GM21390 (cell line): Measurements from ENCODE around the gene NUCB2.
A peak's percentile ranks its signal among the peaks of the same experiment; 100 is the strongest.
"Not testable (repeated sequence)": the region's sequence is repeated elsewhere in the genome, so short reads cannot be mapped to it uniquely, and the experiment has no call there.

Experiments
- ATAC-seq: cut with Tn5 transposase; IDR thresholded peaks from one replicate; pipeline ENCODE4 v1.9.1; 2021; ENCODE audit not compliant: unreplicated experiment

NUCB2 gene

GRCh38 chr11:17268500-17268899 lies 8.0 kb upstream of the NUCB2 start:
- not testable (repeated sequence) for ATAC-seq

- no peak for ATAC-seq
Observed at GRCh38 chr11:17268902-17269301, 7.6 kb upstream of the NUCB2 start.

- ATAC-seq = no peak
Observed at GRCh38 chr11:17272801-17273200, 3.7 kb upstream of the NUCB2 start.

- no peak for ATAC-seq
Observed at GRCh38 chr11:17273211-17273610, 3.3 kb upstream of the NUCB2 start.

- ATAC-seq = no peak
Observed at GRCh38 chr11:17273668-17274282, 2.8 kb upstream of the NUCB2 start.

GRCh38 chr11:17275400-17276235 lies 921 bp upstream of the NUCB2 start:
- ATAC-seq = no peak

GRCh38 chr11:17277024-17277584 lies 565 bp downstream of the NUCB2 start:
- peak; percentile 17 for ATAC-seq

GRCh38 chr11:17280494-17281127 lies 4.1 kb downstream of the NUCB2 start:
- no peak for ATAC-seq

- no peak for ATAC-seq
Observed at GRCh38 chr11:17286332-17286731, 9.8 kb downstream of the NUCB2 start.

- ATAC-seq = no peak
Observed at GRCh38 chr11:17287058-17287457, 10.5 kb downstream of the NUCB2 start.

- ATAC-seq = no peak
Observed at GRCh38 chr11:17291710-17292109, 15.2 kb downstream of the NUCB2 start.

GRCh38 chr11:17293311-17293710 lies 16.8 kb downstream of the NUCB2 start:
- ATAC-seq = no peak

GRCh38 chr11:17294033-17294432 lies 17.5 kb downstream of the NUCB2 start:
- ATAC-seq = peak; percentile 38

GRCh38 chr11:17296852-17297559 lies 20.5 kb downstream of the NUCB2 start:
- ATAC-seq = no peak

GRCh38 chr11:17298302-17298701 lies 21.8 kb downstream of the NUCB2 start:
- peak; percentile 72 for ATAC-seq

GRCh38 chr11:17300372-17300771 lies 23.8 kb downstream of the NUCB2 start:
- no peak for ATAC-seq

- no peak for ATAC-seq
Observed at GRCh38 chr11:17313349-17314231, 37.1 kb downstream of the NUCB2 start.

- no peak for ATAC-seq
Observed at GRCh38 chr11:17314232-17314547, 37.7 kb downstream of the NUCB2 start.

GRCh38 chr11:17314904-17315426 lies 38.4 kb downstream of the NUCB2 start:
- ATAC-seq = no peak

GRCh38 chr11:17328871-17329494 lies 52.4 kb downstream of the NUCB2 start:
- no peak for ATAC-seq
